GM08714 (cell line): Measurements from ENCODE around the gene RBM43.

Experiments
- H3K4me3 ChIP-seq: fragments of 200-500 bp; sonication (Bioruptor generic); 2 replicates; pipeline ENCODE4 v1.5.1; 2014; ENCODE audit warnings: mild to moderate bottlenecking, low read length, inconsistent platforms
- ZNF274 ChIP-seq: IDR thresholded peaks from 2 replicates; pipeline ENCODE4 v1.6.1; 2012; ENCODE audit warnings: mild to moderate bottlenecking, low read depth, low read length

Gene RBM43

DNA sequence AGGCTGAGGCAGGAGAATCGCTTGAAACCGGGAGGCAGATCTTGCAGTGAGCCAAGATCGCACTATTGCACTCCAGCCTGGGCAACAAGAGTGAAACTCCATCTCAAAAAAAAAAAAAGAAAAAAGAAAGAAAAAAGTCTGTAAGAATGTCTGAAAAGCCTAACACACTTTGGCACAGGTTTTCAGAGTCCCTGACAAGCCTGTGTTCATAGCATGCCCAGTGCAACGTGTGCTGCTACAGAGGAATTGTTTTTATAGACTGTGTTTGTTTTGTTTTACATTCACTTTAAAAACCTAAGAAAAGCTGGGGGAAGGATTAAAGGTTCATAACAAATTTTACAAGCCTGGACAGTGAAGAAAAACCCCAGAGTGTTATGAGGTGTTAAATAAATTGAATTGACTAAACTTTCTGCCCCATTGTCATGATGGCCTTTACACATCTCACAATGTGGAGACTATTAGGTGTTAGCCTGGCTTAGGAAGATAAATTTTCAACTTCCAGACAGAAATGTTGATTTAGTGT is 55.2 kb downstream of the RBM43 start:
- TF ChIP-seq ZNF274, result no peak
- H3K4me3 ChIP-seq, result no peak overlapping the region

DNA sequence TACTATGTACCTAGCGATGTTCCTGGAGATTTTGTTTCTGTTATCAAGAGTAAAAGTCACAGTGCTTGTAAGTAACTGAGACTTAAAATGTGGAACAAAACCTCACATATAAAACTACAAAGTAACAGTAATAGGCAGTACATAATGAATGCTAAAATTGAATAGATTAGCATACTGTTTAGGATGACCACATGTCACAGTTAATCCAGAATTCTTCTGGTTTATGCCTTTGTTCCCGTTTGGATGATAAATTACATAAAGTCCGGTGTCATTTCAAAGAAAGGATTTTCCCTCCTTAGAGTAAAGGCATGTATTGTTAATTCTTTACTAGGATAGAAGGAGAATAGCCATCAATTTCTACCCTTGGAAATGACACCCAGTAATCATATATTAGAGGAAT is 56.1 kb downstream of the RBM43 start:
- no peak overlapping the region for H3K4me3 ChIP-seq
- TF ChIP-seq ZNF274, result no peak

DNA sequence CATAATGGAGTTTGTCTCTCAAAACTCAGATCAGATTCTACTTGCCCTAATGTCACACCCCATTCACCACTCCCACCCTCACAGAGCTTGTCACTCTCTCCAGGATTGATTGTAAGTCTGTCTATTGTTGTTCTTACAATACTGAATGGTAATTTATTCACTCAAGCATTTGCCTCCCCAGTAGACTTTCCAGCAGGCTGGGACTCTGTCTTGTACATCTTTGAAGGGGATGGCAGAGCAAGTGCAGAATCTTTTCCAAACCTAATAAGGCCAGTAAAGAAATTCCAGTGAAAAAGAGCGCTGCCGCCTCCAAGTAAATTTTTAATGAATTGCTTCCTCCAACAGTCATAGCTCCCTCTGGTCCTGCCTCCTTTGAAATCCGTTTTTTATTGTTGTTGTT is 56.9 kb downstream of the RBM43 start:
- no peak overlapping the region for H3K4me3 ChIP-seq
- no peak for TF ChIP-seq ZNF274

DNA sequence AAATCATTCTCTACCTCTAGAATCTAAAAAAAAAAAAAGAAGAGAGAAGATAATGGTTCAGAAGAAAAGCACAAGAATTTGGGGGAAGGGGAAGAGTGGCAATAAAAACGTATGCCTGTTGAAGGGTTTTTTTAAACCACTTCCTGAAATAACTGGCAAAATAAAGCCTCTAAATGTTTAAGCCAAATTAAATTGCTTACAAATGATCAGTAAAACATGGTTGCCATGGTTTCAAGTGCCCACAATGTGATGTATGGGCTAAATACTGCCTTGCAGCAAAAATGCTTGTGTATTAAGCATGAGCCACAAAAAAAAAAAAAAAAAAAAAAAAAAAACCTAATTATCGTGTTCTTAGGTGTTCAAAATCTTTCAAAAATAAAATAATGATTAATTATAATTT is 60.8 kb downstream of the RBM43 start:
- no peak for TF ChIP-seq ZNF274
- H3K4me3 ChIP-seq, result no peak overlapping the region

DNA sequence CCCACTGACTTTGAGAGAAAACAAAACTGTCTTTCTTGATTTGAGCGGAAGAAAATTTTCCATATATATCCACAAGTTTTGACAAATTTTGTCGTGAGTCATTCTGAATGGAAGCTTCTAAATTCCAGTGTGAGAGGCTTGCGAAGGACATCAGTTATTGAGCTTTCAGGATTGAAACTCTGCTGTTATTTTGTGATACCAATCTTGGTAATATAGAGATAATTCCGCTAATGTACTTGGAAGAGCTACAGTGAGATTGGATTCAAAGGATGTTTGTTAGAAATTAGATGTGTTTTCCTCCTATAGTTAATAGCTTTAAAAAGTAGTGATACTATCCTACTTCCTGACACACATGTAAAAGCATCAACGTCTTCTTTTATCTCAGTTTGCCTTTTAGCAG is 61.4 kb downstream of the RBM43 start:
- no peak for TF ChIP-seq ZNF274
- no peak overlapping the region for H3K4me3 ChIP-seq

DNA sequence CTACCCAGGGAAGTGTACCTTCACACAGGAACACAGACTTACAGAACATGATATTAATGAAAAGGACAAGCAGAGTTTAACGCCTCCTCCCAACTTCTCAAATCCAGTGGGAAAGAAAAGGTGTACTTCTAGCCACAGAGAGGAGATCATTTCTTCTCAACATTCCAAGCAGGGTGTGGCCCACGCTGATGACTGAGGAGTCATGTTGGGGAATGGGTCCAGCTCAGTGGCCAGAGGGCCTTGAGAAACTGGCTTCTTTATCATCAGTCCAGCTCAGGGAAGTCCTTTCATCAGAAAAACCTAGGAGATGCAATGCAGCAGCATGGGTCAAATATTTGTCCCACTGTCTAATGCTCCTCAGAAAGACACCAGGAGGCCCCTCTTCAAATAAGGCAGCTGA is 63.0 kb downstream of the RBM43 start:
- no peak for TF ChIP-seq ZNF274
- no peak overlapping the region for H3K4me3 ChIP-seq
